ENCODE data around the gene PCYT1A. TPM values are rescaled to one million over a fixed set of nuclear protein-coding genes. Genes with fewer than 3 reads are reported as not detected.

Gene PCYT1A
- 65.5 and 75.4 TPM in 2 replicates for total RNA-seq
- 50.3 and 50.6 TPM in 2 replicates for polyA plus RNA-seq
- polyA plus RNA-seq (2011; cell fraction: cytosol; rRNA removed) = 47.4 and 52.7 TPM in 2 replicates
- 109 and 125 TPM in 2 replicates for polyA plus RNA-seq (2011; cell fraction: nucleus; rRNA removed)
- polyA plus RNA-seq (2012) = 58.2 and 74.6 TPM in 2 replicates
- polyA minus RNA-seq = 193 and 205 TPM in 2 replicates
- polyA minus RNA-seq (2011; cell fraction: cytosol; rRNA and poly(A)+ RNA removed) = 34.3 TPM
- polyA minus RNA-seq (2011; cell fraction: nucleus; rRNA and poly(A)+ RNA removed) = 76.9 and 83.1 TPM in 2 replicates
- Bru-seq, nascent RNA = percentile 74 among the genes with signal in this experiment
- percentile 95 among the genes with signal in this experiment for BruChase-seq, experiment 1, labeled RNA remaining after a 6-hour chase
- BruChase-seq, experiment 2, labeled RNA remaining after a 2-hour chase = percentile 91 among the genes with signal in this experiment
- long read RNA-seq, full-length matches to known transcripts = 33 of 66 reads
- long read RNA-seq, partial matches to known transcripts = 7 of 66 reads
- long read RNA-seq, other reads (novel, unspliced or antisense) = 26 of 66 reads

GRCh38 chr3:196287440-196288140 is at the start of gene PCYT1A:
Gene PCYT1A, minus strand, starts transcription at chr3:196287726. Its CDS starts 17,195 bp downstream, at chr3:196270531.
- dilution Hi-C loops (cut with MboI; ENCODE audit: extremely low pct_ligation_motif_present, low sequenced_read_pairs) = no loop called here
- Histone ChIP-seq H3K79me2 (ENCODE audit: control insufficient read depth, insufficient read depth, low read length) (peaks cover 43% of the 10 kb centered on the region), H3K36me3 (ENCODE audit: control insufficient read depth in 2 of 2, extremely low read depth in 1 of 2, insufficient read depth in 2 of 2, low read length in 2 of 2) (no peaks in the 10 kb centered on the region), H3K9me1 (replicated peaks; ENCODE audit: control insufficient read depth, extremely low read depth, insufficient read depth, low read length) (no peaks in the 10 kb centered on the region), H3K27me3 (ENCODE audit: control insufficient read depth in 2 of 2, insufficient read depth in 2 of 2, low read length in 2 of 2) (no peaks in the 10 kb centered on the region), H4K20me1 (replicated peaks; ENCODE audit: control insufficient read depth, extremely low read depth, insufficient read depth, low read length) (no peaks in the 10 kb centered on the region), H3K4me3 (replicated peaks in 1 of 3; ENCODE audit: insufficient read depth in 1 of 3, low read depth in 1 of 3, low read length in 3 of 3) (peak within 1 kb of the TSS; percentile 27 to 96 (median 75)), H3K9me3 (replicated peaks; ENCODE audit: control insufficient read depth, insufficient read depth, low read length) (no peaks in the 10 kb centered on the region), H3K27ac (ENCODE audit: insufficient read depth, low read depth, low read length) (peak within 1 kb of the TSS; percentile 43), H3K4me1 (ENCODE audit: control insufficient read depth, extremely low read depth, insufficient read depth, low read length) (peaks cover 11% of the 10 kb centered on the region), H3K9ac (replicated peaks; ENCODE audit: extremely low read depth, insufficient read depth, low read length) (peak within 1 kb of the TSS; percentile 33), H3K4me2 (ENCODE audit: insufficient read depth, low read length) (peak within 1 kb of the TSS; percentile 74), H2AFZ (ENCODE audit: low read depth, low read length) (peak within 1 kb of the TSS; percentile 17)
- intact Hi-C loops (cut with micrococcal nuclease) = loop anchor here (1.0 kb wide), 3 partner anchors 31 to 216 kb away; partner anchors contain the start of genes DYNLT2B, RNF168 and UBXN7
- no TSS peak for BruUV-seq (replicated peaks)
- DNase-seq (ENCODE audit: low read depth, low spot score) = peak; percentile 94
- ChIA-PET POLR2A (interaction anchor here (0.7 kb wide), 3 partner anchors 147 to 684 kb away, joined by 3 read pairs; no protein-coding TSS in a partner anchor), CTCF (interaction anchor here (0.6 kb wide), 2 partner anchors 34 to 430 kb away, joined by 3 read pairs; no protein-coding TSS in a partner anchor)
- TF ChIP-seq EZH2 (IDR thresholded peaks at IDR 0.05; ENCODE audit: borderline replicate concordance, low read depth, low read length, severe bottlenecking) (no peak), JUN (IDR thresholded peaks at IDR 0.05; ENCODE audit: borderline replicate concordance, insufficient read depth, insufficient read length, low read depth) (no peak), POLR2A (IDR thresholded peaks at IDR 0.05; ENCODE audit: low read depth, low read length) (peak; percentile 86), CTCF (IDR thresholded peaks at IDR 0.05; ENCODE audit: extremely low read depth in 1 of 2, insufficient read depth in 1 of 2, low read depth in 1 of 2, low read length in 2 of 2) (no peak), MYC (IDR thresholded peaks at IDR 0.05; ENCODE audit: low read depth, low read length) (no peak), POLR2AphosphoS5 (IDR thresholded peaks at IDR 0.05; ENCODE audit: insufficient read depth, low read depth, low read length) (peak; percentile 93), FOS (IDR thresholded peaks at IDR 0.05; ENCODE audit: borderline replicate concordance, insufficient read depth, low read length) (peak; percentile 7), GATA2 (IDR thresholded peaks at IDR 0.05; ENCODE audit: insufficient read depth, insufficient read length, low read depth, low read length) (no peak), MAX (IDR thresholded peaks at IDR 0.05; ENCODE audit: insufficient read depth, insufficient read length) (no peak)
- FAIRE-seq = peak; percentile 97
